GM12891 (cell line): Measurements from ENCODE around the gene RNF150.

ENCODE experiments used
- PAX5 ChIP-seq: IDR thresholded peaks from 2 replicates; pipeline ENCODE4 v1.6.1; 2011; ENCODE audit warnings: low read length, moderate library complexity, mild to moderate bottlenecking; ENCODE audit not compliant: insufficient read depth, severe bottlenecking
- POLR2A ChIP-seq: IDR thresholded peaks from 2 replicates; pipeline ENCODE4 v1.6.1; 2011; ENCODE audit warnings: low read depth, low read length, control low read depth
- POLR2AphosphoS5 ChIP-seq: IDR thresholded peaks from 2 replicates; pipeline ENCODE4 v1.6.1; 2011; ENCODE audit warnings: low read depth, low read length, control low read depth
- POU2F2 ChIP-seq: IDR thresholded peaks from 2 replicates; pipeline ENCODE4 v1.6.1; 2011; ENCODE audit warnings: low read depth, mild to moderate bottlenecking, control low read depth, low read length, moderate library complexity
- SPI1 ChIP-seq: IDR thresholded peaks from 2 replicates; pipeline ENCODE4 v1.6.1; 2011; ENCODE audit warnings: low read depth, low read length, control low read depth
- TAF1 ChIP-seq: IDR thresholded peaks from 2 replicates; pipeline ENCODE4 v1.6.1; 2011; ENCODE audit warnings: low read depth, low read length, control low read depth

DNA sequence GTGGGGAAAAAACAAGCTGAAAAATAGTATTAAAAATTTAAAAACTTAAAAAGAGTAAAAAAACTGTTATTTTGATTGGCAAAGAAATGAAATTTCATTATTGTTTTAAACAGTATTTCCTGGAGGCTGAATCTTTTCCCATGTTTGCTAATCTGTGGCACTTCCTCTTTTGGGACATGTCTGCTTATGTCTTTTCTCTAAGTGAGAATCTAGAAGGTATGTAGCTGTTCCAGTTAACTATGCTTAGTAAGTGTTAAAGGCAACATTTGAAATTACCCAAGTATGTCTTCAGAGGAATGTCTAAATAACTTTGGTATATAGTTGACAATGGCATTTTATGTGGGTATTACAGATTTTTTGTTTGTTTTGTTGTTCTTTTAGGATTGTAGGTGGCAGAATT is 295.5 kb downstream of the RNF150 start:
- no peak for TF ChIP-seq POLR2AphosphoS5
- TF ChIP-seq POLR2A: no peak
- no peak for TF ChIP-seq POU2F2
- no peak for TF ChIP-seq TAF1
- TF ChIP-seq SPI1: peak; percentile 96
- no peak for TF ChIP-seq PAX5
